Measurements from ENCODE around the gene TMEM242.

Gene TMEM242

GRCh38 chr6:157287247-157287850 is 36.0 kb downstream of the TMEM242 start:
- DNase-seq, result no peak

GRCh38 chr6:157285422-157285779 is 37.9 kb downstream of the TMEM242 start:
- no peak for DNase-seq

- no peak for DNase-seq
Measured at GRCh38 chr6:157284738-157285421, 38.4 kb downstream of the TMEM242 start.

DNA sequence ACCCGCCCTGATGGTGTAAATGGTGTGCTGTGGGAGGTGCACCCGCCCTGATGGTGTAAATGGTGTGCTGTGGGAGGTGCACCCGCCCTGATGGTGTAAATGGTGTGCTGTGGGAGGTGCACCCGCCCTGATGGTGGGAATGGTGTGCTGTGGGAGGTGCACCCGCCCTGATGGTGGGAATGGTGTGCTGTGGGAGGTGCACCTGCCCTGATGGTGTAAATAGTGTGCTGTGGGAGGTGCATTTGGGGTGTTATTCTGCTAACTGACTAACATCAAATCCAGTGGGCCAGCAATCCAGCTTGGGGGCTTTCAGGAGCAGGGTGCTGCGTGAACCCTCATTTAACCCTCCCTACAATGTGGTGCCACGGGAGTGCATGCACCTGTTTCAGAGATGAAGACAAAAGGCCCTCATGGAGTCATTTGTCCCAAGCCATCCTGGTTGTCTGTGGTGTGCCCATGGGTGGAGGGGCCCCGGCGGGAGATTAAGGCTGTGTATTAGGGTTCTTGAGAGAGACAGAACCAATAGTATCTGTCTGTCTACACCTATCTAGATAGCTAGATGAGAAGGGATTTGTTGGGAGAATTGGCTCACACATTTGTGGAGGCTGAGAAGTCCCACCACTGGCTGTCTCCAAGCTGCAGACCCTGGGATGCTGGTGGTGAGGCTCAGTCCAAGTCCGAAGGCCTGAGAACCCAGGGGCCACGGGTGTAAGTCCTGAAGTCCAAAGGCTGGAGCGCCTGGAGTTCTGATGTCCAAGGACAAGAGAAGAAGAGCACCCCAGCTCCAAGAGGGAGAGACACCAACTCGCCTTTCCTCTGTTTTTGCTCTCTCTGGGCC is 39.2 kb downstream of the TMEM242 start:
- no peak for DNase-seq

DNA sequence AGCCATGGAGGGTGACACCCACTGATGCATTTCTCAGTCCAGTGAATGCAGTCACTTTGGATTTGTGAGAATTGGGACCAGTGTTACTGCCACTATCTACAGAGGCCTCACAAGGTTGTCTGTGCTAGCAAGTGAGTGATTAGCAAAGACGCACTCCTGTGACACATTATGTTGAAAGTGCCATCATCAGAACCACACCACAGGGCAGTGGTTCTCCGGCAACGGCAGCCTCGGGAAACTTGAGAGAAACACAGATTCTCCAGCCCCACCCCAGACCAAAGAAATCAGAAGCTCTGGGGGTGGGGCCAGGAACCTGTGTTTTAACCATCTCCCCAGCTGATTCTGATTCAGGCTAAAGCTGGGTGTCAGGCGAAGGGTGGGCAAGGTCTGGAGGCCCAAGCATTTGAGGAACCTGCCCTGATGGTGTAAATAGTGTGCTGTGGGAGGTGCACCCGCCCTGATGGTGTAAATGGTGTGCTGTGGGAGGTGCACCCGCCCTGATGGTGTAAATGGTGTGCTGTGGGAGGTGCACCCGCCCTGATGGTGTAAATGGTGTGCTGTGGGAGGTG is 39.9 kb downstream of the TMEM242 start:
- no peak for DNase-seq

- DNase-seq, result no peak
Measured at GRCh38 chr6:157282284-157282683, 41.0 kb downstream of the TMEM242 start.

- DNase-seq, result no peak
Measured at GRCh38 chr6:157281570-157281969, 41.7 kb downstream of the TMEM242 start.

- DNase-seq, result no peak
Measured at GRCh38 chr6:157280947-157281346, 42.4 kb downstream of the TMEM242 start.

GRCh38 chr6:157280157-157280556 is 43.2 kb downstream of the TMEM242 start:
- no peak for DNase-seq

- no peak for DNase-seq
Measured at GRCh38 chr6:157278171-157278570, 45.1 kb downstream of the TMEM242 start.

DNA sequence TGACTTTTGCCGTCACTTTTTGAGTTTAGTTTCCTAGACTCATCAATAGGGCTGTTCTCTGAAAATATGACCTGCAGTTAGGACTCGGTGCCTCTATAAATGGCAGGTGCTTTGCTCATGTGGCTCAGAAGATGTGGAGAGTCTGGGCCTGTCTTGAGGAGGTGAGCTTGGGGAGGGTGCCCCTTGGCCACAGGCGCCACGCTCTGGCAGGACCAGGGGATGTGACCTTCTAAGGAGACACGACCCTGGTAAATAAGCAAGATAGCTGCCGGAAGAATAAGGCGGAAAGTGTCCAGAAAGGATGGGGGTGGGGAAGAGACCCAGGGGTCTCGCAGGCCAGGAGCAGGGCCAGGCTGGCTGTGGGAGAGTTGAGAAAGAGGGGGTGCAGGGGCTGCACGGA is 46.6 kb downstream of the TMEM242 start:
- DNase-seq, result no peak

GRCh38 chr6:157276134-157276532 is 47.2 kb downstream of the TMEM242 start:
- DNase-seq, result no peak

DNA sequence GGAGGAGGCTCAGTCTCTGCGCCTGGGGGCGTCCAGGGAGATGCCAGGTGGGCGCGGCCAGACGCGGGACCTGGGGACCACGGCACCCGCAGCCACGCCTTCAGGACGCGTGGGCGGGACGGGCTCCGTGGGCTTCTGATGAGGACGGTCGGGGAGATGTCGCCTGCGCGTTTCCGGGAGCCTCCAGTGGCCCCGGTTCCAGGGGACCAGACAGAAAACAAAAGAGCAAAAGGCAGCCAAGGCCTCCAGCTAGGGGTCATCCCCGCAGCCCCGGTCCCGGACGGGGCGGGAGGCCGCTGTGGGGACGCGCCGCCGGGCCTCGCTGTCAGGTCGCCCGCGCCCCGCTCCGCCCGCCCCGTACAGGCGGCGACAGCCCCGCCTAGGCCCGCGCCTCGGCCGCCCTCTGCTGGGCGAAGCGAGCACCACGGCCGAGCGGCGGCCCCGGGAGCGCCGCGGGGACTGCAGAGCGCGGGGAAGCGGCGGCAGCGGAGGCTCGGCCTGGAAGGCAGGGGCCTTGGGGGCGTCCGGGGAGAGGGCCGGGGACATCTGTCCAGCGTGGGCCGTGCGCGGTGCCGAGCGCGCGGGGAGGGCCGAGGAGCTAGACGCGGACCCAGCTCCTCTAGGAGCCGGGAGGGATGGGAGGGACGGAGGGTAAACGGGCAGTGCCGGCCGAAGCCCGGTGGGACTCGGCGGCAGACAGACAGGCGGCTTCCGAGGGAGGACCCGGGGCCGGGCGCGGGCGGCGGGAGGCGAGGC is 48.7 kb downstream of the TMEM242 start:
- peak; percentile 65 for DNase-seq

DNA sequence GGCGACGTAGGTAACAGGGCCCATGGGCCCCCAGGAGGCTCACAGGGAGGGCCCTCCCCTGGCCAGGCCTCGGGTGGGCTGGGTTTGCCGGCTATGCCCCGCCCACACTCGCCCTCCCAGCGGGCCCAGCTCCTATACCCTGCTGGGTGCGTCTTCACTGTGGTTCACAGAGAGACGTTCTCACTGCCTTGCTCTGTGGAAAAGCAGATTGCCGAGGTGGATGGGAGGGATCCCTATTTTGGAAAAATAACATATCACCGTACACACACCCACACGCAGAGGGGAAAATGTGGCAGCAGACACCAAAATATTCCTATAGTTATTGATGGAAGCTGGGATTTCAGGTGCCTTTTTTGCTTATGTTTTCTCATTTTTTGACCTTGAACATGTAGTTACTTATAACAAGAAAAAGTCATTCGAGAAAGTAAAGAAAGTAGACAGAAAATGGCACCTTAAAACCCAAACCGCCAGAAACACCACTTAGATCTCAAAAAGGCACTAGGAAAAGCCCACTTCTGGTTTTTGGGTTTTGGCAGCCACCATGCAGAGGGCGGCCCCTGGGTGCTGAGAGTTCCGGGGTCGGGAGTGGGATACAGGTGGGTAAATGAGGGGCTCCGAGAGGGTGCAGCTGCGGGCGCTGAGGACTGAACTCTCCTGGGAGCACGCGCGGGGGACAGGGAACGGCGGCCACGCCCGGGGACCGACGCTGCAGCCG is 49.4 kb downstream of the TMEM242 start:
- peak; percentile 34 for DNase-seq

GRCh38 chr6:157272866-157273755 is 50.2 kb downstream of the TMEM242 start:
- no peak for DNase-seq

GRCh38 chr6:157272372-157272771 is 50.9 kb downstream of the TMEM242 start:
- DNase-seq, result no peak

DNA sequence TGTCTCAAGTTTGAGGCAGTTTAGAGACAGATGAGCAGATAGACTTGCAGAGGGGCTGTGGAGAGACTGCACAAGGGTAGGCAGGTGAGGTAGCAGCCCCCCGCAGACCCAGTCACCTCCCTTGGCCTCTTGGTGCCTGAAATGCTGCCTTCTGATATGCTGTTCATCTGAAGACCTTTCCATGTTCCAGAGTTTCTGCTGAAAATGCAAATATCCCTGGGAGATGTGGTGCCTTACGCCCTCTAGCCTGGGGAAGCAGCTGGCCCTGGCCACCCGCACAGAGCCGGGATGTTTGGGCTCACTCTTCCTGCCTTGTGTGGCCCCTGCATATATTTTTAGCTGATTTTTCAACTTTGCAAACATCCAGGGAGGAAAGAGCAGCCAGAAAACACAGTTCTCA is 51.4 kb downstream of the TMEM242 start:
- DNase-seq, result no peak

DNA sequence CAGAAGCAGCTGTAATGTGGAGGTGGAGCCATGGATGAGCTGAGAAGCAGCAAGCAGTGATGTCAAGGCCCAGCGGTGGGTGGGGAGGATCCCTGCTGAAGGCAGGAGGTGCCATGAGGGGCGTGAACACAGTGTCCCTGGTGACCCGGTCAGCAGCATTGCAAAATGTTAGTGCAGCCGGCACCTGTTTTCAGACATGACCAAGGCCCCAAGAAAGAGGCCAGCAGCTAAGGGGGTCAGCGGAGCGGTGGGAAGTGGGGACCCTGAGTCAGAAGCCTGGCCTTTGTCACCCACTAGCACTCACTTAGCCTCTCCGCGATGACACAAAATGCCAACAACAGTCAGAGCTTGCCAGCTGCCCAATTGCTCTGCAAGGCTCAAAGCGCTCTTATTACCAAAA is 51.9 kb downstream of the TMEM242 start:
- DNase-seq, result no peak

DNA sequence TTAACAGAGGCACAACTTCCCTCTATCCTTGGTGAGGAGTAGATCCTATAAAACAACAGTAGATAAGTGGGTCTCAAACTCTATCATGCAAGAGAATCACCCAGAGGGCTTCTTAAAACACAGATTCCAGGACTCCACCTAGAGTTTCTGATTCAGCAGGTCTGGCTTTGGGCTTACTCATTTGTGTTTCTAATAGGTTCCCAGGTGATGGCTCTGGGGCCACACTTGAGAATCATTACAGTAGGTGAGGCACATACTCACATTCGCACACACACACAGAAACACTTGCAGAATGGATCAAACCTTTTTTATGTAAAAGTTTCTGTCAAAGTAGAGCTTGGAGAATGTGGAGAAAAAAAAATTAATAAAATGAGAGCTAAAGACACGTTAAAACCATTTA is 52.4 kb downstream of the TMEM242 start:
- no peak for DNase-seq

DNA sequence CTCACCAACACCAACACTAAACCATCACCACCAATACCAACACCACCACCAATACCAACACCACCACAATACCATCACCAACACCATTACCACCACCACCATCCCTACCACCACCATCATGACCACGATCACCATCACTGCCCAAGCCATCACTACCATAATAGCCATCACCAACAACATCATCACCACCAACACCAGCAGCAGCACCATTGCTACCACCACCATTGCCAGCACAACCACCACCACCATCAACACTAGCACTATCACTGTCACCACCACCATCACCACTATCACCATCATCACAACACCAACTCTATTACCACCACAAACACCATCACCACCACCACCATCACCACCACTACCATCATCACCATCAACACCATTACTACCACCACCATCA is 53.0 kb downstream of the TMEM242 start:
- DNase-seq, result no peak

DNA sequence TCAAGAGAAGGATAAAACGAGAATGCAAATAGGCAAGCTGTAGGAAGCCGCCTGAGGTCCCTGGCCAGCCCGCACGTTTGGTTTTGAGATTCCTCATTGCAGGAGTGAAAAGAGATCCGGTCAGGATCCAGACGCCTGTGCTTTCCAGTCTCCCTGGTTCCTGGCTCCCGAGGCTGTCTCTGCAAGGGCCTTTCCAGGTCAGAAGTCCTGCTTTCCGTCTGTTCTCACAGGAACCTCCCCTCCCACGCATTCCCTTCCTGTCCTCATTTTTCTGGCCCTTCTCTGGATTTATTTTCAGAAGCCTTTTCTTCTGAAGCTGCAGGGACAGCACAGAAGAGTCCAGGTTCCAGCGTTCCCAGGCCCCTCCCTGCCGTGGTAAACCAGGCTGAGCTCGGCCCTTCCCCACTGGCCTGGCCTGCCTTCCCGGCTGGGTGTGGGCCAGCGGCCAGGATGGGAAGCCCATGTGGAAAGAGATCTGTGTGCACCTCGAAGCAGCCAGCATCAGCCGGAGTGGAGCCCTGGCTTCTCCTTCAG is 54.0 kb downstream of the TMEM242 start:
- no peak for DNase-seq
